ENCODE measurements around the gene ENO4. TPM values are rescaled to one million over a fixed set of nuclear protein-coding genes. Genes with fewer than 3 reads are reported as not detected.

The ENO4 gene
- total RNA-seq, 2 donors from 2014 or later, result not detected

DNA sequence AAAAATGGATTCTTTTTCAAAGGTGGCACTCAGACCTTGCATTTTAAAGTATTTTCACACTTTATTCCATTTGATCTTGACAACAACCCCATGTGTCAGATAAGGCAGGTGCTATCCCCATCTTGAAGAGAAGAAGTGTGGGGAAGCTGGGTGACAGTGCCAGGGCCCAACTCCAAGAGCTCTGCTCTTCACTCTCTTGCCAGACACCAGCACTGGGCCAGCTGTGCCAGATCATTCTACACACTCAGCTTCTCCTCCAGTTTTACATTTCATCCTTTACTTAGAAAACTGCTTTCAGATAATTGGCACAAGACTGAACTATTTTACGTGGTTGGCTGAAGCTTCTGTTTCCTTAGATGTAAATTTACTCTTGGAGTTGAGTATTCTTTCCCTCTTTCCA lies 64.4 kb downstream of the ENO4 start:
- intact Hi-C loops (cut with DNase I), result no loop called here
- H3K9me3 ChIP-seq, result no peaks in the 10 kb centered on the region
- no peaks in the 10 kb centered on the region for H3K27me3 ChIP-seq
- TF ChIP-seq CTCF (IDR thresholded peaks at IDR 0.05), result no peak
- no peak overlapping the region for H3K4me3 ChIP-seq
- DNase-seq, result no peak
- H3K36me3 ChIP-seq, result no peaks in the 10 kb centered on the region
- H3K4me1 ChIP-seq, result no peaks in the 10 kb centered on the region
- no peak overlapping the region for H3K9ac ChIP-seq (ENCODE audit: low read depth in 2 of 2, low read length in 2 of 2)
- H3K27ac ChIP-seq, result no peak overlapping the region

GRCh38 chr10:116915340-116915739 lies 66.0 kb downstream of the ENO4 start:
- no peaks in the 10 kb centered on the region for H3K9me3 ChIP-seq
- H3K36me3 ChIP-seq, result no peaks in the 10 kb centered on the region
- no peaks in the 10 kb centered on the region for H3K27me3 ChIP-seq
- no peak overlapping the region for H3K27ac ChIP-seq
- intact Hi-C loops (cut with DNase I), result no loop called here
- TF ChIP-seq CTCF (IDR thresholded peaks at IDR 0.05), result no peak
- H3K4me1 ChIP-seq, result no peaks in the 10 kb centered on the region
- H3K4me3 ChIP-seq, result no peak overlapping the region
- DNase-seq, result no peak
- no peak overlapping the region for H3K9ac ChIP-seq (ENCODE audit: low read depth in 2 of 2, low read length in 2 of 2)

DNA sequence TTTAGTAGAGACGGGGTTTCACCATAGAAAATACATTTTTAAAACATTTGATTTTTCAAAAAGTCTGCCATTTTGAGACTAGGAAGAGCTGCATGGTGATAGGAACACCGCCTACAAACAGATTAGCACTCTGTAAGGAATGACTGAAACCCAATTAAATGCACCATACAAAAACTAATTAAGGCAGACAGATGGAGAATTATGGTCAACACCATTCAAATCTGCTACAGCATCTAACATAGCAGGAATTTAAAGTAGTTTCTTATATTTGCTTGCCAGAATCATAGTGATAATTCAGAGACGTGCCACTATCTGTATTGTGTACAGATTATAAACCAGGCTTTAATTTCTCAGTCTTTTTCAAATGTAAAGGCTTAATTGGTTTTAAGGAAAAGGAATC lies 68.2 kb downstream of the ENO4 start:
- no peak for TF ChIP-seq CTCF (IDR thresholded peaks at IDR 0.05)
- intact Hi-C loops (cut with DNase I), result no loop called here
- no peak overlapping the region for H3K9ac ChIP-seq (ENCODE audit: low read depth in 2 of 2, low read length in 2 of 2)
- no peaks in the 10 kb centered on the region for H3K36me3 ChIP-seq
- H3K27me3 ChIP-seq, result no peaks in the 10 kb centered on the region
- no peaks in the 10 kb centered on the region for H3K4me1 ChIP-seq
- no peak for DNase-seq
- no peak overlapping the region for H3K4me3 ChIP-seq
- no peak overlapping the region for H3K27ac ChIP-seq
- H3K9me3 ChIP-seq, result no peaks in the 10 kb centered on the region

- no peaks in the 10 kb centered on the region for H3K9me3 ChIP-seq
- H3K27me3 ChIP-seq, result no peaks in the 10 kb centered on the region
- H3K4me1 ChIP-seq, result no peaks in the 10 kb centered on the region
- no peaks in the 10 kb centered on the region for H3K36me3 ChIP-seq
- no peak overlapping the region for H3K27ac ChIP-seq
- H3K9ac ChIP-seq (ENCODE audit: low read depth in 2 of 2, low read length in 2 of 2), result no peak overlapping the region
- intact Hi-C loops (cut with DNase I), result no loop called here
- no peak overlapping the region for H3K4me3 ChIP-seq
- TF ChIP-seq CTCF (IDR thresholded peaks at IDR 0.05), result no peak
- DNase-seq, result no peak
Measured at GRCh38 chr10:116918583-116918982, 69.3 kb downstream of the ENO4 start.

GRCh38 chr10:116919164-116919563 lies 69.9 kb downstream of the ENO4 start:
- no peak overlapping the region for H3K4me3 ChIP-seq
- no peaks in the 10 kb centered on the region for H3K9me3 ChIP-seq
- no peak overlapping the region for H3K27ac ChIP-seq
- H3K27me3 ChIP-seq, result no peaks in the 10 kb centered on the region
- intact Hi-C loops (cut with DNase I), result no loop called here
- H3K9ac ChIP-seq (ENCODE audit: low read depth in 2 of 2, low read length in 2 of 2), result no peak overlapping the region
- H3K36me3 ChIP-seq, result no peaks in the 10 kb centered on the region
- no peak for TF ChIP-seq CTCF (IDR thresholded peaks at IDR 0.05)
- no peaks in the 10 kb centered on the region for H3K4me1 ChIP-seq
- DNase-seq, result no peak

- Histone ChIP-seq H3K9ac (ENCODE audit: low read depth in 2 of 2, low read length in 2 of 2) (no peak overlapping the region), H3K27me3 (no peaks in the 10 kb centered on the region), H3K4me3 (no peak overlapping the region), H3K4me1 (no peaks in the 10 kb centered on the region), H3K9me3 (no peaks in the 10 kb centered on the region), H3K36me3 (no peaks in the 10 kb centered on the region), H3K27ac (no peak overlapping the region)
- no peak for DNase-seq
- intact Hi-C loops (cut with DNase I), result no loop called here
- TF ChIP-seq CTCF (IDR thresholded peaks at IDR 0.05), result no peak
Measured at GRCh38 chr10:116919706-116920105, 70.4 kb downstream of the ENO4 start.

Measured in colonic mucosa (tissue), 4 donors.